Measurements from ENCODE around the gene KCNG1. TPM values are rescaled to one million over a fixed set of nuclear protein-coding genes. Genes with fewer than 3 reads are reported as not detected.

Gene KCNG1
- polyA plus RNA-seq, 1 experiment: 16.0 TPM

DNA sequence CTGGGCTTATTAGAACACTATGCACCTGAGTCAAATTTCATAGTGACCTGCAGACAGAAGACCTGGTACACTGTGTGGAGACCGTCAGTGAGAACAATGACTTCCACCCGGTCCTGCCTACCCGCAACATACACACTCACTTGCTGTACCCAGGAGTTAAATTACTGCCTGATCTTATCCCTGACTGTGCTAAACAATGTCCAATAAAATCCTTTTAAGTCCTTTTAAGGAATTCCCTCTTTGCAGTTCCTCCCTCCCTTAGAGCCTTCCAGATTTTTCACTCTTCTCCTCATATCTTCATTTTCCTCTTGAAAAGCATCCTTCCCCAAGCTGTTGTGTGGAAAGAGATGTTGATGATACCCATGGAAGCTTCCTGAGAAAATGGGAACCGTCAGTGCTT is 3.4 kb upstream of the KCNG1 start:
- Histone ChIP-seq H3K27me3 (ENCODE audit: control insufficient read depth, insufficient read depth, low read length) (peaks cover 12% of the 10 kb centered on the region), H3K27ac (ENCODE audit: low read depth, low read length) (no peak overlapping the region), H3K4me3 (ENCODE audit: low read depth, low read length) (no peak overlapping the region), H3K9me3 (ENCODE audit: control insufficient read depth, insufficient read depth, low read length) (no peaks in the 10 kb centered on the region)
- TF ChIP-seq, protein P1, sequence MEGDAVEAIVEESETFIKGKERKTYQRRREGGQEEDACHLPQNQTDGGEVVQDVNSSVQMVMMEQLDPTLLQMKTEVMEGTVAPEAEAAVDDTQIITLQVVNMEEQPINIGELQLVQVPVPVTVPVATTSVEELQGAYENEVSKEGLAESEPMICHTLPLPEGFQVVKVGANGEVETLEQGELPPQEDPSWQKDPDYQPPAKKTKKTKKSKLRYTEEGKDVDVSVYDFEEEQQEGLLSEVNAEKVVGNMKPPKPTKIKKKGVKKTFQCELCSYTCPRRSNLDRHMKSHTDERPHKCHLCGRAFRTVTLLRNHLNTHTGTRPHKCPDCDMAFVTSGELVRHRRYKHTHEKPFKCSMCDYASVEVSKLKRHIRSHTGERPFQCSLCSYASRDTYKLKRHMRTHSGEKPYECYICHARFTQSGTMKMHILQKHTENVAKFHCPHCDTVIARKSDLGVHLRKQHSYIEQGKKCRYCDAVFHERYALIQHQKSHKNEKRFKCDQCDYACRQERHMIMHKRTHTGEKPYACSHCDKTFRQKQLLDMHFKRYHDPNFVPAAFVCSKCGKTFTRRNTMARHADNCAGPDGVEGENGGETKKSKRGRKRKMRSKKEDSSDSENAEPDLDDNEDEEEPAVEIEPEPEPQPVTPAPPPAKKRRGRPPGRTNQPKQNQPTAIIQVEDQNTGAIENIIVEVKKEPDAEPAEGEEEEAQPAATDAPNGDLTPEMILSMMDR (IDR thresholded peaks at IDR 0.05; ENCODE audit: low read depth, low read length): no peak
- ChIA-PET POLR2A (no interaction called here), CTCF (interaction anchor here (0.9 to 1.1 kb wide), 3 partner anchors 11 to 281 kb away, joined by 3 to 6 read pairs (median 3); no protein-coding TSS in a partner anchor)
- no peak for DNase-seq (ENCODE audit: low read depth, low spot score)

DNA sequence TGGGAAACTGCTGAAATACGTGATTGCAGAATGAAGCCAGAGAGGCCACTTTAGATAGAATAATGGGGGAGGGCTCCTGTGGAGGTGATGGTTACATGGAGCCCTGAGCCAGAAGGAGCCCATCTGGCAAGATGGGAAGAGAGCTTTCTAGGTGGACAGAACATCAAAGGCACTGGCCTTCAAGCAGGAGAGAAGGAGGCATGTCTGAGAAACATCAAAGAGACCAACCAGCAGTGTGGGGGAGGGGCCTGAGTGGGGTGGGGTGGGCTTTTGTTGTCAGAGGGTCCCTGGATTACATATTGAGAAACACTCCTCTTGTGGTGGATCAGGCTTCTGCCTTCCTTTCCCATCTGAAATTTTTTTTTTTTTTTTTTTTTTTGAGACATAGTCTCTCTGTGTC is 1.9 kb upstream of the KCNG1 start:
- ChIA-PET POLR2A (no interaction called here), CTCF (interaction anchor here (0.8 to 1.0 kb wide), 2 partner anchors 10 to 43 kb away, joined by 3 to 4 read pairs; no protein-coding TSS in a partner anchor)
- Histone ChIP-seq H3K4me3 (ENCODE audit: low read depth, low read length) (no peak overlapping the region), H3K9me3 (ENCODE audit: control insufficient read depth, insufficient read depth, low read length) (no peaks in the 10 kb centered on the region), H3K27ac (ENCODE audit: low read depth, low read length) (no peak overlapping the region), H3K27me3 (ENCODE audit: control insufficient read depth, insufficient read depth, low read length) (peaks cover 7% of the 10 kb centered on the region)
- DNase-seq (ENCODE audit: low read depth, low spot score): no peak
- TF ChIP-seq, protein P1 (IDR thresholded peaks at IDR 0.05; ENCODE audit: low read depth, low read length): no peak

GRCh38 chr20:51023617-51024155 is 779 bp upstream of the KCNG1 start:
- POLR2A ChIA-PET: no interaction called here
- TF ChIP-seq, protein P1 (IDR thresholded peaks at IDR 0.05; ENCODE audit: low read depth, low read length): no peak
- CTCF ChIA-PET: no interaction called here
- Histone ChIP-seq H3K4me3 (ENCODE audit: low read depth, low read length) (peak overlapping the region; percentile 73), H3K27me3 (ENCODE audit: control insufficient read depth, insufficient read depth, low read length) (peaks cover 4% of the 10 kb centered on the region), H3K9me3 (ENCODE audit: control insufficient read depth, insufficient read depth, low read length) (no peaks in the 10 kb centered on the region), H3K27ac (ENCODE audit: low read depth, low read length) (no peak overlapping the region)
- DNase-seq (ENCODE audit: low read depth, low spot score): no peak

GRCh38 chr20:51022227-51022802 is 592 bp downstream of the KCNG1 start:
- no peaks in the 10 kb centered on the region for H3K9me3 ChIP-seq (ENCODE audit: control insufficient read depth, insufficient read depth, low read length)
- ChIA-PET POLR2A (interaction anchor here (0.6 to 0.7 kb wide), 3 partner anchors 34 to 295 kb away, joined by 3 to 6 read pairs (median 5); no protein-coding TSS in a partner anchor), CTCF (interaction anchor here (0.5 to 1.5 kb wide), 7 partner anchors 8 to 285 kb away, joined by 3 to 5 read pairs (median 4); no protein-coding TSS in a partner anchor)
- H3K27ac ChIP-seq (ENCODE audit: low read depth, low read length): peak overlapping the region; percentile 21
- H3K4me3 ChIP-seq (ENCODE audit: low read depth, low read length): peak overlapping the region; percentile 73
- peaks cover 2% of the 10 kb centered on the region for H3K27me3 ChIP-seq (ENCODE audit: control insufficient read depth, insufficient read depth, low read length)
- DNase-seq (ENCODE audit: low read depth, low spot score): no peak
- TF ChIP-seq, protein P1 (IDR thresholded peaks at IDR 0.05; ENCODE audit: low read depth, low read length): no peak

Data from AG04450 (cell line).